HG03039 (cell line): ENCODE results near the gene BAIAP2.

Source experiments
- ATAC-seq: cut with Tn5 transposase; IDR thresholded peaks from one replicate; pipeline ENCODE4 v1.9.1; 2021; ENCODE audit warnings: mild to moderate bottlenecking, moderate library complexity; ENCODE audit not compliant: unreplicated experiment

BAIAP2 gene

GRCh38 chr17:81102352-81102751 lies 67.4 kb downstream of the BAIAP2 start:
- ATAC-seq, result no peak

DNA sequence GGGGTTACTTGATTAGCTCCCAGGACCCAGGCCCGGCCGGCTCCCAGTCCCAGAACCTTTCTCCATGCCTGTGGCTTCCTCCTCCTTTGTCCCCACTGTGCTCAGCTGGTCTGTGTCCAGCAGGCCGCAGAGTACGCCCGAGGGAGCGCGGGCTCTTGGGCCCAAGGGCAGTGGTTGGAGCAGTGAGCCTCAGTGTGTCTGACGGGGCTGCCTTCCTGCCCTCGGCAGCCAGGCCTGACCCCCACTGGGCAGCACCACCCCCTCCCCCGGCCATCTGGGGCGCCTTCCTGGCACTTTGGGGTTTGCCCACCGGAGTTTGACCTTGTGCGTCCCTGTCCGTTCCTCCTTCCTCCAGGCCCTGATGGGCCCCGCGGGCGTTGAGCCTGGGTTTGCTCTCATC lies 67.9 kb downstream of the BAIAP2 start:
- ATAC-seq, result no peak

DNA sequence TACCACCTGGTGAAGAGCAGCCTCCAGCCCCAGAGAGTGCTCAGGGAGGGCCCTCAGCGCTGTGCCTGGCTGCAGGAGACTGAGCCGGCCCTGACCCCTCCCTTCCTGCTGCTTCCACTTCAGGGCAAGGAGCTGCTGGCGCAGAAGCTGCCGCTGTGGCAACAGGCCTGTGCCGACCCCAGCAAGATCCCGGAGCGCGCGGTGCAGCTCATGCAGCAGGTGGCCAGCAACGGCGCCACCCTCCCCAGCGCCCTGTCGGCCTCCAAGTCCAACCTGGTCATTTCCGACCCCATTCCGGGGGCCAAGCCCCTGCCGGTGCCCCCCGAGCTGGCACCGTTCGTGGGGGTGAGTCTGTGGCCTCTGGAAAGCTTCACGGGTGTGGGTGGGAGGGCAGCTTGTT lies 68.4 kb downstream of the BAIAP2 start:
- ATAC-seq, result no peak

- no peak for ATAC-seq
Measured at GRCh38 chr17:81106716-81107115, 71.8 kb downstream of the BAIAP2 start.

GRCh38 chr17:81108220-81108619 lies 73.3 kb downstream of the BAIAP2 start:
- ATAC-seq, result no peak

GRCh38 chr17:81109957-81110356 lies 75.0 kb downstream of the BAIAP2 start:
- no peak for ATAC-seq

DNA sequence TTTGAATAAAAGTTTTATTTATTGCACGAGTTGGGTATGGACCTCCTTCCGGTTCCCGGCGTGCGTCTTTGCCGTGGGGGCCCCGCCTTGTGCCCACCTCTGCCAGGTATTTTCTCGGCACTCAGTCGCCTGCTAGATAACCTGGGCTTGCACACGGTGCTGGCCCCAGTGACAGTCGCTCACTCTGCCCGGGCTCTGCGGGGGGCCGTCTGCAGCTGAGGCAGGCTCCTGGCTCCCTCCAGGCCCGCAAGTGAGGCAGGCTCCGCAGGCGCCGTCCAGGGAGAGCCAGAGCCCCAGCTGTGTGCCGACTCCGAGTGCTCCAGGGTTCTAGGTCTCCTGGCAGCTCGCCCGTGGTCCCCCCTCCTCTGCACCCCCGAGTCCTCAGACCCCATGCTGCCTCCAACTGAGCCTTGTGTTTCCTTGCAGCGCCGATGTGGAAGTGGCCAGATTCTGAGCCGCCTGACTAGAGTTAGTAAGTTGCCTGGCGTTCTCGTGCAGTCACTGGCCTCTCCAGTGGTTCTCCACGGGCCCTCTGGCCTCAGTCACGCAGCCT lies 75.6 kb downstream of the BAIAP2 start:
- ATAC-seq, result no peak

DNA sequence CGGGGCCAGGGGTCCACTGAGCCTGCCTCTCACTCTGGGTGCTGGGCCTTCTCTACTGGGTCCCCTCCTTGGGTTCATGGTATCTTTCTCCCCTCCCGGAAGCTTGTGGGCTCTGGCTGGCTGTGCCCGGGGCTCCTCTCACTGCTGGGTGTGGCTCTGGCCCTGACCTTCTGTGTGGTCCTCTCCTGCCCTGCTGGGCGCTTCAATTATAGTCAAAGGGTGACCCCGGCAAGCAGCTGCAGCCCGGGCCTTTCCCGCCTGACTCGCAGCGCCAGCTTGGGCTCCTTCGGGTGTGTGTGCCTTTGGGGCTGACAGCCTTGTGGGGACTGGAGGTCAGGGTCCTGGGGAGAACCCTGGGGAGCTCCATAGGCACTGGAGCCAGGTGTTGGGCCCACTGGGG lies 76.1 kb downstream of the BAIAP2 start:
- no peak for ATAC-seq

- no peak for ATAC-seq
Measured at GRCh38 chr17:81112450-81112849, 77.5 kb downstream of the BAIAP2 start.

- no peak for ATAC-seq
Measured at GRCh38 chr17:81113158-81113724, 78.3 kb downstream of the BAIAP2 start.

- ATAC-seq, result no peak
Measured at GRCh38 chr17:81114351-81115093, 79.6 kb downstream of the BAIAP2 start.

DNA sequence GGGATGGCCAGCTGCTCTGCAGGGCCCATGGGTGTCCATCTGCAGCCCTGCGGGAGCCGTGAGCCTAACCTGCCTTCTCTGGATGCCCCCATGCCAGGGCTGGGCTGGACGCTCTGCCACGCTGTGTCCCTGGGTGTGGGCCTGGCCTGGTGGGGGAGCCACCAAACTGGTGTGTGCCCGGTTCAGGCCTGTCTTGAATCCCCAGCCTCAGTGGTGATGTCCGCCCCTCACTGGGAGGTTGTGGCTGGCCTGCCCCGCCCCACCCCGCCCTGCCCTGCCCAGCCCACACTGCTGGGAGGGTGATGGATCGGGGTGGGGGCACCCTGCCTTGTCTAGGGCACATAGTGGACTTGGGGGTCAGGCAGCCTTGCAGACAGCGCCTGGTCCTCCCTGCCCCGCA lies 80.3 kb downstream of the BAIAP2 start:
- no peak for ATAC-seq

DNA sequence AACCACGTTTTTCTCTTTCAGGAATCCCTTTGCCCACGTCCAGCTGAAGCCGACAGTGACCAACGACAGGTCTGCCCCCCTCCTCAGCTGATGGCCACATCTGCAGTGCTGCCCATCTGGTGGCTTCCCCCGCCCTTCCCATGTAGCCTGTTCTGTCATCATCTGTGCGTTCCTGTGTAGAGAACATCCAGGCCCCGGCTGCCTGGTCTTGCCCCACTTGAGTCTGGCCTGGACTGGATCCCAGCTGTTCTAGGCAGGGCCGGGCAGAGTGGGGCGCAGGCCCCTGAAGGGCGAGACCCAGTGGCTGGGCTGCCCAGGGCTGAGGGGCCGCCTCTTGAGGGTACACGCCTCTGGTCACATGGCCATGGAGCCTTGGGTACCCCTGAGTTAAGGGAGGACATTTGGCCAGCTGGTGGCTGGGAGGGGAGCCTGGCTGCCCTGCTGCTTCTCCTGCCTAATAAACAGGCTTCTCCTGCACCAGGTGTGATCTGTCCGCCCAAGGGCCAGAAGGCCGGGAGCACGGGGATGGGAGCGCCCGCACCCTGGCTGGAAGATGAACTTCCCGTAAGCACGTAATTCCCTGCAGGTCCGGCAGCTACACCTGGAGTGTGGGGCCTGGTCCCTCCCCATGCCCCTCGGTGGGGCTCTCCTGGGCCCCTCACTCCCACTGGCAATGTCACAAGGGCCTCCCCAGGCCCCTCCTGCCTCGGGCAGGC lies 81.0 kb downstream of the BAIAP2 start:
- ATAC-seq, result no peak

DNA sequence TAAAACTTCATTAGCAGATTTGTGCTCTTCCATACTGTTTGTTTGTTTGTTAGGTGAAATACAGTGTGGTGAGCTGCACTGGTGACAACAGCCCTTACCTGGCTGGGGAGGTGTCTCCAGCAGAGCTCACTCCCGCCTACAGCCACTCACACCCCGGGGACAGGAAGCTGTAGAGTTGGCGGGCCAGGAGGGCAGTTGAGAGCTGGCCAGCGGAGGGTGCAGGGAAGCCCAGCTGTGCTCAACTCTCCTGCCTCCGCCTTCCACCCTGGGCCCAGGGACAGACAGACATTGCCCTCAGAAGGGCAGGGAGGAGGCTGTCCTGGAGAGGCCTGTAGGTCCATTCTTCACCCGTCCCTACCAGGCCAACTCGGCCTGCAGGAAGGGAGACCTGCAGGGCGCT lies 81.8 kb downstream of the BAIAP2 start:
- ATAC-seq, result no peak

DNA sequence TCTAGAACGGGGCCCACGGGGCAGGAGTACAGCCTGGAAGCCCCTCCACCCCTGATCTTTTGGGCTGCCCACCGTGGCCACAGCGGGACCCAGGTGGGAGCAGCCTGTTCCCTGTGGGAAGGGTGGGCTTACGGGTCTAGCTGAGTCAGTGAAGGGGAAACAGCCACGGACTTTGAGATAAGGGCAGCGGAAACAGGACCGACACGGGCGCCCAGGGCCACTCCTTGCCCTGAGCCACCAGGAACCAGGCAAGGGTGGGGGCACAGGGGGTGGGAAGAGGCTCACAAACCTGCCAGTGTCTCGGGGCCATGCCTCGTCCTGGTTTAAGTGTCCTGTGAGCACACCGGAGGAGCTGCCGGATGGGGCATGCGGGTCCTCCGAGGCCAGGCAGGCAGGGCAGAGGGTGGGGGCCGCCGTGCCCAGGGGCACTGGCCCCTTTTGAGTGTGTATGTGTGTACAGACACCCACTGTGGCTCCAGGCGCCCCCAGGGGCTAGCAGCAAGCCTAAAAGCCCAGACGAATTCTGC lies 82.8 kb downstream of the BAIAP2 start:
- no peak for ATAC-seq

- no peak for ATAC-seq
Measured at GRCh38 chr17:81118308-81119221, 83.6 kb downstream of the BAIAP2 start.

DNA sequence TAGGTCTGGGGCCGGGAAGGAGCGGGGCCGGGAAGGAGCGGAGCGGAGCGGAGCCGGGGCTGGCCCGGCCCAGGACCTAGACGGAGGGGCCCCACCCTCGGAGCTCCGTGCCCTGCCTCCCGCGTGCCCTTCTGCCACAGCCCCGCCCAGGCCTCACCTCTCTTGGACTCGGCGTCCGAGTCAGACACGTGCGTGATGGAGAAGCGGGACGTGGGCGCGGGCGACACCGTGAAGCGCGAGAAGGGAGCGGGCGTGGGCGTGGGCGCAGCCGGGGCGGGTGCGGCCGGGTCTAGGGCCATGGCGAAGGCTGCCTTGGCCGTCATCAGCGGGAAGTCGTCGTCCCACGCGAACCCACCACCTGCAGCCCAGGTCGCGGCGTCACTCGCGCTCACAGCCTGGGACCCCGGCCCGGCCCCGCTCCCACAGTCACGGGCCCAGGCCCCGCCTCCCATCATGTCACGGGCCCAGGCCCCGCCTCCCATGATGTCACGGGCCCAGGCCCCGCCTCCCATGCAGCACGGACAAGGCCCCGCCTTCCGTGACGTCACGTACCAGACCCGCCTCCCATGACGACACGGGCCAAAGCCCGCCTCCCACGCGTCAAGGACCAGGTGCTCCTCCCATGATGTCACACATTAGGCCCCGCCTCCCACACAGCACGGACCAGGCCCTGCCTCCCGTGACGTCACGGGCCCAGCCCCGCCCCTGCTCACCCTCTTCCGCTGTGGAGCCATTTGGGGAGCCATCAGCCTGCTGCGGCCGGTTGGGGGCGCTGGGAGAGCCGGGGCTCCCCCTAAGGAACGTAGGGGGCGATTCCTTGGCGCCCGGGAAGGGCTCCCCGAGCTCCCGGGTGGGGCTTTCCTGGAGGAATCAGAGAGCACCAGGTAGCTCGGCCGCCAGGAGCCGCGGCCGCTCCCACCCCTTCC lies 84.5 kb downstream of the BAIAP2 start:
- no peak for ATAC-seq

DNA sequence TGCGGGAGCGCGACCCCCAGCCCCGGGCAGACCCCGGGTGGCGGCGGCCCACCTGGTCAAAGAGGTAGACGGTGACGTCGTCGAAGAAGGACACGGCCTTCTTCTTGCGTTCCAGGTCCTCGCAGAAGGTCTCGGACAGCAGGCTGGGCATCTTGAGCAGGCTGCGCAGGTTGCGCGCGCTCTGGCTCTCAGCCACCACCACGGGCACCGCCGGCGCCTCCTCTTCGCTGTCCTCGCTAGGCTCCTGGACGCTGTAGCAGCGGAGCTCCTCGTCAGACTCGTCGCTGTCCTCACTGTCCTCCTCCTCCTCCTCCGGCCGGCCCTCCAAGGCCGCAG lies 85.2 kb downstream of the BAIAP2 start:
- ATAC-seq, result no peak

- no peak for ATAC-seq
Measured at GRCh38 chr17:81120695-81121621, 86.0 kb downstream of the BAIAP2 start.
